ENCODE data around the gene ERICH3.

- TF ChIP-seq CTCF (IDR thresholded peaks at IDR 0.05; ENCODE audit: low read depth, low read length, poor library complexity, severe bottlenecking) = no peak
- no peak for TF ChIP-seq EZH2phosphoT487 (IDR thresholded peaks at IDR 0.05; ENCODE audit: borderline replicate concordance, low read length)
Observed at GRCh38 chr1:74684301-74684700, 10.7 kb upstream of the ERICH3 start.
